GM19395 (cell line): ENCODE measurements around the gene UBTF.
A peak's percentile ranks its signal among the peaks of the same experiment; 100 is the strongest.

Source experiments
- ATAC-seq: cut with Tn5 transposase; IDR thresholded peaks from one replicate; pipeline ENCODE4 v1.9.1; 2021; ENCODE audit warnings: mild to moderate bottlenecking, moderate library complexity; ENCODE audit not compliant: unreplicated experiment

UBTF gene

DNA sequence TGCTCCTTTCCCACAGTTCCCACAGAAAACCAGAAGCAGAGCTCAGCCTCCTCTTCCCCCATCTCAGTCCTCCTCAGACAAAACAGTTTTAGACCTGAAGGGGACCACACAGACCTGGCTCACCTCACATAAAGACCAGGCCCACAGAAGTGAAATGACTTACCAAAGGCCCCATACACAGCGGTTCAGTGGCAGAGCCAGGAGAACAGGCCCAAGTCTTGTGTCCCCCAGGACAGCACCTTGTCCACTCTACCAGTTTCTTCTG, 5.3 kb downstream of the UBTF start:
- ATAC-seq, result no peak

DNA sequence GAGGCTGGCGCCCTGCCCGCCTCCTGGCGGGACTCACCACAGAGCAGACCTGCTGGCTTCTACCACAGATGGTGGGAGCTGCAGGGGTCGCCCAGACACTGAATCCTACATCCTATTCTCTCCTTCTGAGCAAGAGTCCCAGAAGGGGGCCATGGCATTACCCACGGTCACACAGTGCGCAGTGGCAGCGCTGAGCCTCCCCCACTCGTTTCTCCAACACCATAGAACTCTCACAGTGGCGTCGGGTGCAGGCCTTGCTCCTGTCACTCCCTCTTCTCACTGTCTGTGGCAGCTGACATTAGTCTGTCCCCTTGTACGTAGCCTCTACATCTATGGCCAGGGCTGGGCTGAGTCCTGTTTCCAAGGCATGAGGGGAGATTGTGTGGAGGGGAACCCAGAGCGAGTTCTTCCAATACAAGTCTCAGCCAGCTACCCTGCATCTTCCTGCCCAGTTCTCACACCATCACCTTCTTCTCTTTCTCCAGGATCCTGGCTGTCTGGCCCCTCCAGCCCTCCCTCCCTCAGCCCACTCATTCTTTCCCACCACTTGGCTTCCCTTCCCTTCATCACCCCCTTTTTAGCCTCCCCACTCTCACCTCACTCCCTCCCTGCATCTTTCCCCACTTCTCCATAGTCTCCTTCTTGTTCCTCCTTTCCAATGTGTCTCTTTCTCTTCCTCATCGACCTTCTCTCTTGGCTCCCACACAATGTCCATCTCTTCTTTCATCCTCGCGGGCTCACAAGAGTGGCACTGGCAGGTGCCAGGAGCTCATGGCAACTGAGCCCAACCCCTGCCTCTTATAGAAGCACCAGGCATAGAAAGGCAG, 5.9 kb downstream of the UBTF start:
- no peak for ATAC-seq

GRCh38 chr17:44212507-44213402, 6.7 kb downstream of the UBTF start:
- no peak for ATAC-seq

DNA sequence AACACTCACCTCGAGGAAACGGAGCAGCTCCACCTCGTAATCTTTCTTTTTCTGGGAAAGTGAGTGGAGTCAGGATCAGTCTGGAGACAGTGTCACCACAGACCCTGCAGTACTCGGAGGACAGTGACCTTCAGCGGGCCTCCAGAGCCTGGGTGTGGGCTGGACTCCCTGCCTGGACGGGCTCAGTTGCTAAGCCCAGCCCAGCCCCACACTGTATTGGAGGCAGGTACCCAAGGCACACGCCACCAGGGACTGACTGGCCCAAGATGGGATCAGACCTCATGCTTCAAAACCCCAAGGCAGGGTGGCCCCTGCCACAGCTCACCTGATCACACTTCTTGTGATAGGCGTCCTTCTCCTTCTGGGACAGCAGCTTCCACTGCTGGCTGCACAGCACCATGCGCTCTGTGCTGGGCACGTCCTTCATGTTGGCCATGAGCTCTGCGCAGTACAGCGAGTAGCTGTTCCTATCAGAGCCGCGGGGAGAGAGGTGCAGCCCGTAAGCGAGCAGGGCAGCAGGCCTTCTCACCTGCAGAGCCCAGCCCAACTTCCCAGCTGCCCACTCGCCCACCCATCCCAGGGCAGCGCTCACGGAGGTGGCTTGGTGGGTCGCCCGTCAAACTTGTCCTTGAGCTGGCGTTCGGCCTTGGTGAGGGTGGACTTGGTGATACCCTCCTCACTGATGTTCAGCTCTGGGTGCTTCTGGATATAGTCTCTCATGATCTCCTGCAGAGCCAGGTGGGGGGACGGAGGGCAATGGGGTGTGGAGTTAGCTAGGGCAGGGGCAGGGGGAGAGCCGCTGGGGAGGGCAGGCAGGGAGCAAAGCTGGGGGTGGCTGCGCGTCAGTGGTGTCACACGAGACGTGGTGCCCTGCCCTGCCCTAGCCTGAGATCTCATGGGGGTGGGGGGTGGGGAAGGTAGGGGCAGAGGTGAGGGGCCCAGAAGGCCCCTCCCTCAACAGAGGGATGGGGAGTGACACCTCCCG, 7.9 kb downstream of the UBTF start:
- no peak for ATAC-seq

DNA sequence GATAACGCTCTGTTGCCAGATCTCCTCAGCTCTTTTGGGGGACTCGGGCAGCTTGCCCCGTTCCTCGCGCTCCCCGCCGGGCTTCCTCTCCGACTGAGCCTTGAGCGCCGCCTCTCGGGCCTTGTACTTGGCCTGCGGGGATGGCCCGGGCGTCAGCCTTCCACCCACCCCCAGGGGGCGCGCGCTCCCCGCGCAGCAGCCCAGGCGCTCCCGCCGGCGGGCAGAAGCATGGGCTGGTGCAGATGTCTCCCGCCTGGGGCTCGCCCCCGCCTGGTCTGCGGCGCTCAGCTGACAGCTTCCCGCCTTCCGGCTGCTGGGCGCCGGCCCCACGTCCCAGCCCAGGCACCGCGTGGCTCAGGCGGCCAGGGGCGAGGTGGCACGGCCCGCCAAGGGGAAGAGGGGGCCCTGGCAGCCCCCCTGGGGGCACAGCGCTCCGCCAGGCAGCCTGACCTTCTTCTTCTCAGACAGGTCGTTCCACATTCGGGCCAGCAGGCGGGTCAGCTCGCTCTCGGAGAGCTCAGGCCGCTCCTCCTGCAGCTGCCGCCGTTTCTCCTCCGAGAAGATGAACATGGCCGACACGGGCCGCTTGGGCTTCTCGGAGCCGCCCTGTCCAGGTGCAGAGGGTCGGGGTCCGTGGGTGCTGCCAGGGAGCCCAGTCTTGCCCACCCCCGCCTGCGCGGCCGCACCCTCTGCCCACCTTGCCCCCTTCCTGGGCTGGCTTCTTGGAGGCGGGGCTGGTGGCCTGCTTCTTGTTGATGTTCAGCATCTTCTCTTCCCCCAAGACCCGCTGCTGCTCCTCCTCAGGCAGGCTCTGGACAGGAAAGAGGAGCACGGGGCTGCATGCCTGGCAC, 8.9 kb downstream of the UBTF start:
- ATAC-seq, result peak; percentile 67

DNA sequence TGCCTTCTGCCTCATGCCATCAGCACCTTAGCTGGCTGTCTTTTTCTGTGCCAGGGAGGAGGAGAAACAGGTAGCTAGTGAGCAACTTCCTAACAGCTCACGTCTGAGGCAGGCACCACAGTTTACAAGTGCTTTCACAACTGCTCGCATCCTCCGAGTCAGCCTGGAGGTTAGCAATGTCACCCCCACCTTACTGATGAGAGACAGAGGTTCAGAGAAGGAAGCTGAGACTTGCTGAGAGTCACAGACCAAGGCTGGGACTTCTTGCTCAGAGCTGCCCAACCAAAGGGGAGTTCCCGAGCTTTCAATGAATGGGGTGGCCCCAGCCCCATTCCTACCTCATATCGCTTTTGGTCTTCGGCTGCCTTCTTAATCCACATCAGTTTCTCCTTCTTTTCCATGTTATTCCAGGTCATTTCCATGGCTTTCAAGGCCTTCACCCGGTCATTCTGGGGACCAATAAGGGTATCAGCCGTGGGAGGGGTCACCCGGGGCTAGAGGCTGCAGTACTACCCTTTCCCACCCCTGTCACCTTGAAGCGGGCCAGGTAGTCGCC, 9.6 kb downstream of the UBTF start:
- peak; percentile 23 for ATAC-seq

DNA sequence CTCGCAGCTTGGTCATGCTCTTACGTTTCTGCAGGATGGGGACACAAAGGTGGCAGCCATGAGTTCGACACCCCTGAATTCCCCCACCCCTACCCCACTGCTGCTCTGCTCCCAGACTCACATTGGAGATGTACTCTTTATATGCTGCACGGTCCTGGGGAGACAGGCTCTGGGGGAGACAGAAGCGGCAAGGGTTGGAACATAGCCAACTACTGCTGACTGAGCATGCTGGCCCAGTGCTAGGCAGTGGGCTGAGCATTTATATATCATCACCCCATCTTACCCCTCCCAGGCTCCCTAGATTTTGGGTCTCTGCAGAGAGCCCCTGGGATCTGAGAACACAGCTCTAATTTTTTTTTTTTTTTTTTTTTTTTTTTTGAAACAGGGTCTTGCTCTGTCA, 11.7 kb downstream of the UBTF start:
- ATAC-seq, result no peak

DNA sequence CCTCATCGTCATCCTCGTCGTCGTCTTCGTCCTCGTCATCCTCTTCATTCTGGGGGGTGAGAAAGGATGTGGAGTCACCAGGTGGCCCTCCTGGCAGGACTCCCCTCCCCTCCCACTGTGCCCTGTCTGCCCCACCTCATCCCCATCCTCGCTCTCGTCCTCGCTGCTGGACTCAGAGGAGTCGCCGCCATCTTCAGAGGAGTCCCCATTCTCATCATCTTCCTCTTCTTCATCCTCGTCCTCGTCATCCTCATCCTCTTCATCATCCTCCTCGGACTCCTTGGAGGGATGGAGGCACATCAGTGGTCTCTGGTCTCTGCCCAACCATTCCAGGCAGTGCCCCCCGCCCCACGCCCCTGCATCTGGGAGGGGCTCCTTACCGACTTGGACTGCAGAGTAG, 12.2 kb downstream of the UBTF start:
- ATAC-seq, result no peak

DNA sequence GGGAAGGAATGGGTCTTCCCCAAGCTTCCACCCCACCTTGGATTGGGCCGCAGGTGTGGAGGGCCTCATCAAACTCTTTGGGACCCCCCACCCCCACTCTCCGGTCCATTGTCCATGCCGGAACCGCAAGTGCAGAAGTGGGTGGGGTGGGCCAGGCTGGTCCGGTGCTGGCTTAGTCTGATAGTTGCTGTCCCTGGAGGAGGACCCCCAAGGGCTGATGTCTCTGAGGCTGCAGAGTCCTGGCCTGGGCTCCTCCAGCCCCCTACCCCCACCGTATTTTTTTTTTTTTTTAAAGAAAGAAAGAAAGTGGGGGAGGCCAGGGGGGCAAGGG, 12.7 kb downstream of the UBTF start:
- ATAC-seq, result no peak

- ATAC-seq, result no peak
These were observed 13.3 kb downstream of the UBTF start for GRCh38 chr17:44205962-44206824.

GRCh38 chr17:44204441-44204882, 15.0 kb downstream of the UBTF start:
- no peak for ATAC-seq

GRCh38 chr17:44203731-44204440, 15.6 kb downstream of the UBTF start:
- no peak for ATAC-seq

GRCh38 chr17:44202756-44203155, 16.7 kb downstream of the UBTF start:
- no peak for ATAC-seq

GRCh38 chr17:44200478-44201155, 18.9 kb downstream of the UBTF start:
- peak; percentile 4 for ATAC-seq

DNA sequence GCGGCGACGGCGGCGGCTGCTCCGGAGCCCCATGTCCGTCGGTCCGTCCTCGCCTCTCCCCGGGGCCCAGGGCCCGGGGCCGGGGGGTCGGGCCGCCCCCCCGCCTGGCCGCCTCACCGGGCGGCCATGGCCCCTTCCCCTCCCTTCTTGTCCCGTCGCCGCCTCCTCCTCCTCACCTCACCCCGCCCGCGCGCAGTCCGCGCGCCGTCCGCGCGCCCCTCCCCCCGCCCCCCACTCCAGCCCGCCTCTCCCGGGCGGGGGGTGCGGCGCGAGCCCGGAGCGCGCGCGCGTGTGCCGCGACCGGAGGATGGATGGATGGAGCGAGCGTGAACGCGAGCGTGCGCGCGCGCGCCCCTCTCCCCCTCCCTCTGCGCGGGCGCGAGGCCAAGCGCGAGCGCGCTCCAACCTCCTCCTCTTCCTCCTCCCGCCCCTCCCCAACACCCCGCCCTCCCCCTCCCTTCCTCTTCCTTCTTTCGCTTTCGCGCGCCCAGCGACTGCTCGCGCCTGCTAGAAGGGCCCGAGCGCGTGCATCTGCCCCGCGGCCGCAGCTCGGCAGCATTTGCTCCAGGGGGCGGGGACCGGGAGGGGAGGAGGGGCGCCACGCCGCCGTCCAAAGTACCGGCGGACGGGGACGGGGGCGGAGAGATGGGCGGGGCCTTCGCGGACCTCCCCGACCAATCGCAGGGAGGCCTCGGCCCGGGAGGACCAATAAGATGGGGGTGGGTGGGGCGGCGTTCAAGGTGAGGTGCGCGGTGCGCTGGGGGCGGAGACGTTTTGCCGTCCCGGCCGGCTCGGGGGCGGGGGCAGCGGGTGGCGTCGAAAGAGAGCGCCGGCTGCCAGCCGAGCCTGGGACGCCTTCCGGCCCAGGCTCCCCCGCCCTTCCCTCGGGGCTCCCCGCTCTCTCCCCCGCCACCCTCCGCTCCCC, 19.7 kb downstream of the UBTF start, which contains the start of gene ATXN7L3:
TSS of gene ATXN7L3 (minus strand) at position 332 of the 925 bp plus-strand sequence. CDS start 1,814 bp downstream, outside the sequence.
- peak; percentile 57 for ATAC-seq

DNA sequence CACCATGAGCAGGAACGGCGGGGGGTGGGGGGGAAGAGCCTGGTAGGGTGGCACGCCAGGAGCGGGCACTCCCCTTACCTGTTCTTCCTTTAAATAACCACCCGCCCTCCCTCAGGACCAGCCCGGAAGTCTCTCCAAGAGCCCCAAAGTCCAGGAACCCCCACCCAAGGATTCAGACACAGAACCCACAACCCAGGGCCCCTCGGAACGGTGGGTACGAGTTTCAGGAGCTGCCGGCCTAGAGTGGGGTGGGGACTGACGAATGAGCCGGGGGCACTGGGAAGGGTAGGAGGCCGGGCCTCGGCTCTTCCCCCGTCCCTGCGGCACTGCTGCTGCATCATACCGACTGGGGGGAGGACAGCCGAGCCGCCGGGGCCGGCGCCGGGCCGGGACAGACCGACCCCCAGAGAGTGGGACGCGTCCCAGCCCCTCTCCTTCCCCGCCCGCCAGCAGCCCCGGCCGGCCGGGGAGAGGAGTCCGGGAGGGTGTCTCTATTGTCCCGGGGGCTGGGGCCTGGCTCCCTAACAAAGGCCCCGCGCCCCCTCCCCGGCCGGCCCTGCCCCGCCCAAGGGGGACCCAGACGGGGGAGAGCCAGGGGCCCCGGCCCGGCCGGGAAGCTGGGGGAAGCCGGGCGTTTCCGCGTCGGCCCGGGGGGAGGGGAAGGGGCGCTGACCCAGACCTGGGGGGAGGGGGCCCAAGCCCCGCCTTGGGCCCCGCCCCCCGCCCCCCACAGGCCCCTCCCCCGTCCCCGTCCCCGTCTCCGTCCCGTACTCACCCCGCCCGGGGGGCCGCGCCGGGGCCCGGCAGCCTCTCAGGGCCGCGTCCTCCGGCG, 20.5 kb downstream of the UBTF start:
- ATAC-seq, result peak; percentile 25
